ENCODE results near the gene NDOR1.

The NDOR1 gene

GRCh38 chr9:137199411-137200121 is 5.9 kb upstream of the NDOR1 start:
- DNase-seq, result no peak

DNA sequence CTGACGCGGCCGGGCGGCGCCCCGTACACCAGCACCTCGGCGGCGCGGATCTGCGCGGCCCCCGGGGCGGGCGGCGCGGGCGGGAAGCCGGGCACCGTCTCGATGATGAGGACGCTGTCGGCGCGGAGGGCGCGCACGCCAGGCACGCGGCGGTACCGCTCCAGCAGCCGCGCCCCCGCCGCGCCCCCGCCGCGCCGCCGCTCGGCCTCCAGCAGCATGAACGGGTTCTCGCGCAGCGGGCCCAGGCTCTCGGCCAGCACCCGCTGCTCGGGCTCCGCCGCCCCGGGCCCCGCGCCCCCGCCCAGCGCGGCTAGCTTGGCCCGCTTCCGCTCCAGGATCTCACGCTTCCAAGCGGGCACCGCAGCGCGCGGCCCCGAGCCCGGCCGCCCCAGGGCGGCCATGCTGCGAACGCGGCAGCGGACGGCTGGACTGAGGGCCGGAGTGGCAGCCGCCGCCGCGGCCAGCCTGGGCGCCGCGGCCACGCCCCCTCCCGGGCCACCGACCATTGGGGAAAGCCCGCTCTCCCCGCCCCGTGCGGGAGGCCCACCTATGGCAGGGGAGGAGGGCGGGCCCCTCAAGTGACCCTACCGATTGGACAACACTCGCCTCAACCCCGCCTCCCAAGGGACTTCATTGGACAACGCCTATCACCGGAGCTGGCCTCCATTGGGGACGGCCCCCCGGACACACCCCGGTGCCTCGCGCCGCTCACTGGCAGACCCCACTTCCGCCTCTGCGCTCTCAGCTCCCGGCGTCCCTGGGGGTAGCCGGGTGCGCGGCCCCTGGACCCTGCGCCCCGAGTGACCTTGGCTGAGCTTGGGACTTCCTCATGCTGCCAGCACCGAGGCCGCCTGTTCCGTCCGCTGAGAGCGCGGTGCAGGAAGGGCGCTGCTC is 4.9 kb upstream of the NDOR1 start, which contains the start of gene TPRN:
Gene TPRN, minus strand, starts transcription at position 431 of the 894 bp plus-strand sequence. Its CDS starts 30 bp downstream, at position 401.
- DNase-seq, result peak; percentile 98

- DNase-seq, result no peak
Measured at GRCh38 chr9:137201205-137201868, 4.2 kb upstream of the NDOR1 start.

- no peak for DNase-seq
Measured at GRCh38 chr9:137202966-137203365, 2.5 kb upstream of the NDOR1 start.

DNA sequence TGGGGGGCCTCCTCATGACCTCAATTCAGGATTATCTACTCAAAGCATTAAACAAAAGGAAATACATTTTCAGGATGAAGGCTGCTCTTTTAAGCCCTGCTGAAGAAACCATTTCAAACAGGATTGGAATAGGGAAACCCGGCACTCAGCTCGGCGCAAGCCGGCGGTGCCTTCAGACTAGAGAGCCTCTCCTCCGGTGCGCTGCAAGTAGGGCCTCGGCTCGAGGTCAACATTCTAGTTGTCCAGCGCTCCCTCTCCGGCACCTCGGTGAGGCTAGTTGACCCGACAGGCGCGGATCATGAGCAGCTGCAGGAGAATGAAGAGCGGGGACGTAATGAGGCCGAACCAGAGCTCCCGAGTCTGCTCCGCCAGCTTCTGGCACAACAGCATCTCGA is 772 bp upstream of the NDOR1 start:
- no peak for DNase-seq

GRCh38 chr9:137206602-137207001 is 1.1 kb downstream of the NDOR1 start:
- DNase-seq, result no peak

- no peak for DNase-seq
Measured at GRCh38 chr9:137211532-137211931, 6.0 kb downstream of the NDOR1 start.

DNA sequence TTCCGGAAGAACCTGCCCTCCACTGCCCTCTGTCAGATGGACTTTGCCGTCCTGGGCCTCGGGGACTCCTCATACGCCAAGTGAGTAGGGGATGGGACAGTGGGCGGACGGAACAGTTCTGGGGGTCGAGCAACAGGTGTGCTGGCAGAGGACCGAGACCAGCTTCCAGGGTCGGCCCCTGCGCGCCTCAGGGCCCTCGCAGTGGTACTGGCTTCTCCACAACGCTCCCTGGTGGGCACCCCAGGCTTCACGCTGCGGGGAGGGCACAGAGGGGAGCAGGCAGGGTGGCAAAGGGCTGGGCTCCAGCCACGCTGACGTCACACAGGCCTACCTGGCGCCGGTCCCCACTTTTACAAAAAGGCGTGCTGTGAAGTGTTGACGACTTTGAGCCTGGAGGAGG is 7.0 kb downstream of the NDOR1 start:
- no peak for DNase-seq

DNA sequence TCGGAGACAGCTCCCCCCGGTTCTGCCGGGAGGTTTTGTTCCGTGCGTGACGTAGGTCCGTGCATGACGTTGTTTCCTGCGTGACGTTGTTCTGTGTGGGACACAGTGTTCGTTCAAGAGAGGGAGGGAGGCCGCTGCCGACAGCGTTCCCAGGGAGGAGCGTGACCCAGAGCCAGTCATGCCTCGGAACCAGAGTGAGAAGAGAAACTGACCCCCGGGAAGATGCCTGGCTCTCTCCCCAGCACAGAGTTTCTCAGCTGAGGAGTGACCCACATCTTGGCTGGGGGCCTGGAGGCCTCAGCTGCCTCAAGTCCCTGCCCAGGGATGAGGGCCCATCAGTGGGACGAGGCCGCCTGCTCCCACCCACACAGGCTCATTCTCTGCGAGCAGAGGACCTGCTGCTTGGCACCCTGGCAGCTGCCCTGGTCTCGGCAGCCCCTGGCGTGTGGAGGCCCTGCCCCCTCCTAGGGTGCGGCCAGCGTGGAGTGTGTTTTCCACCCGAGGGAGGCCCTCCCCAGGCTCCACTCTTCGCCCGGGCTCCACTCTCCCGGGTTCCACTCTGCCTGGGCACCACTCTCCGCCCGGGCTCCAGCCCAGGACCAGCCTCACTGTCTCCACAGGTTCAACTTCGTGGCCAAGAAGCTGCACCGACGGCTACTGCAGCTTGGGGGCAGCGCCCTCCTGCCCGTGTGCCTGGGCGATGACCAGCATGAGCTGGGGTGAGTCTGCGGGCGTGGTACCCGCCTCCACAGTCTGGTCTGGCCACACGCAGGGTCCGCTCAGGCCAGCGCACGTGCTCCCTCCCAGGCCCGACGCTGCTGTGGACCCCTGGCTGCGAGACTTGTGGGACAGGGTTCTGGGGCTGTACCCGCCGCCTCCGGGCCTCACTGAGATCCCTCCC is 7.9 kb downstream of the NDOR1 start:
- DNase-seq, result no peak

DNA sequence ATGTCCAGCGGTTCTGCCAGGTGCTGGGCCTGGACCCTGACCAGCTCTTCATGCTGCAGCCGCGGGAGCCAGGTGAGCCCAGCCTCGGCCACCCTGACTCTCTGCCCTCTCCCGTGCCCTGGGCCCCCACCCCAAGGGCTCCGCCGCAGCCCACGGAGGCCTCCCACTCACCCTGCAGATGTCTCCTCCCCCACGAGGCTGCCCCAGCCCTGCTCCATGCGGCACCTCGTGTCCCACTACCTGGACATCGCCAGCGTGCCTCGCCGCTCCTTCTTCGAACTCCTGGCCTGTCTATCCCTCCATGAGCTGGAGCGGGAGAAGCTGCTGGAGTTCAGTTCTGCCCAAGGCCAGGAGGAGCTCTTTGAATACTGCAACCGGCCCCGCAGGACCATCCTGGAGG is 9.1 kb downstream of the NDOR1 start:
- no peak for DNase-seq

- DNase-seq, result no peak
Measured at GRCh38 chr9:137215196-137215986, 9.9 kb downstream of the NDOR1 start.

GRCh38 chr9:137216188-137216965 is 10.9 kb downstream of the NDOR1 start:
- DNase-seq, result no peak

DNA sequence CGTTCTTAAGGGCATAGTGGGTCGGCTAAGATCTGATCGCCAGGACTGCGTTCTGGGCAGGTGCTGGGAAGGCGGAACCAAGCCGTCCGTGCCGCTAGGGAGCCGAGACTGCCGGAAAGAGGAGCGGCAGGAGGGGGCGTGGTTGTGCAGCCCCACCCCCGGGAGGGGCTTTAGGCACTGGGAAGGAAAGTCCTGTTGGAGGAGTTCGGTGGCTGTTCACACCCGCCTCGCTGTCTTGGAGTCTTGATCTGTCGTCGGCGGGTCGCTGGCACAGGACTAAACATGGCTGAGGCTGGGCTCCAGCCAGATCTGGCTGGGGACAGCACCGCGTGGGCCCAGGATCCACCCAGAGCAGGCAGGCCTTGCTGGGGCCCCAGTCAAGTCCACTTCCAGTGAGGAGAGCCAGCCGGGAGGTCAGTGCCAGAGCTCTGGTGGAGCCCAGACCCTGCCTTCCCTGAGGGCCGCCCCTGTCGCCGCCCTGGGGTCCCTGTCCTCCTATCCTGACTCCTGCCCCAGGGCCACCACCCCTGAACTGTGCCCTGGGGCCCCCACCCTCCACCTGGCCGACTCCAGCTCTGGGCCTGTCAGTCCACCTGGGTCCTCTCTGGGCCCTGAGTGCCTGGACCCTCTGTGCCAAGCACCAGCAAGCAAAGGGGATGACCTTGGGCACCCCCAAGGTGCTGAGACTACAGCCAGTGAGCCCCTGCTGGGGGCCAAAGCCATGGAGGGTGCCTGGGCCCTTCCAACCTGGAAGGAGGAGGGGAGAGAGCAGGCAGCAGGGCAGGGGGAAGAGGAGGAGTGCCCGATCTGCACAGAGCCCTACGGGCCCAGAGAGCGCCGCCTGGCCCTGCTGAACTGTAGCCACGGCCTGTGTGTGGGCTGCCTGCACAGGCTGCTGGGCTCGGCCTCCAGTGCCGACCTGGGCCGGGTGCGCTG is 12.0 kb downstream of the NDOR1 start:
- DNase-seq, result peak; percentile 43

- DNase-seq, result no peak
Measured at GRCh38 chr9:137218212-137218753, 12.8 kb downstream of the NDOR1 start.

- no peak for DNase-seq
Measured at GRCh38 chr9:137218754-137219271, 13.3 kb downstream of the NDOR1 start.

DNA sequence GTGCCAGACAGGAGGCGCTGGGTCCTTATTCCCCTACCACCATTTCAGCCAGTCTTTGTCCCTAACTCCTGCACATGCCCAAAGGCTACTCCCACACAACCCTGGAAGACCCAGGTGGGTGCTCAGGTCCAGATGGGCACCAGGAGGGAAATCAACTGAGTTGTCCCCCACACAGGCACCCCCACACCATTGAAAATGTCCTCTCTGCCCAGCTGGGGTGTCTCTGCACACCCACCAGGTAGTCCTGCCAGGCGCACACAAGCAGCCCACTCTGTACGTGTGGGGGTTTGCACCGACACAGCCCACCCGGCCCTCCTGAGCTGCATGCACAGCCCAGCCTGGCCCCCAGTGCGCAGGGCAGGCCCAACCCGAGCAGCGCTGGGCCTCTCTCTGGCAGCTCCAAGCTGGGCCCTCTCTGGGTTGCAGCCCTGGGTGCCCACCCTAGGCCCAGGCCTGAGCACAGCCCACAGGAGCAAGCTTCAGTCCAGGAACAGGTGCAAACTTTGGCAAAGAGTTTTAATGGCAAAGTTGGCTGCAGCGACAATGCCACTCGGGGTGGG is 14.3 kb downstream of the NDOR1 start:
- DNase-seq, result no peak

GRCh38 chr9:137220317-137221094 is 15.0 kb downstream of the NDOR1 start:
- no peak for DNase-seq

- DNase-seq, result no peak
Measured at GRCh38 chr9:137221095-137221505, 15.6 kb downstream of the NDOR1 start.

Measured in DMS153 (cell line).